NB4 (cell line): ENCODE data around the gene CRB3.

ENCODE experiments used
- POLR2A ChIP-seq: IDR thresholded peaks from 2 replicates; pipeline ENCODE4 v1.6.1; 2011; ENCODE audit warnings: mild to moderate bottlenecking; ENCODE audit not compliant: insufficient read length; ENCODE audit errors: extremely low read depth
- TF ChIP-seq, protein P1 (sequence below): IDR thresholded peaks from one replicate; pipeline ENCODE4 v1.5.1; 2012; ENCODE audit warnings: low read depth, low read length

DNA sequence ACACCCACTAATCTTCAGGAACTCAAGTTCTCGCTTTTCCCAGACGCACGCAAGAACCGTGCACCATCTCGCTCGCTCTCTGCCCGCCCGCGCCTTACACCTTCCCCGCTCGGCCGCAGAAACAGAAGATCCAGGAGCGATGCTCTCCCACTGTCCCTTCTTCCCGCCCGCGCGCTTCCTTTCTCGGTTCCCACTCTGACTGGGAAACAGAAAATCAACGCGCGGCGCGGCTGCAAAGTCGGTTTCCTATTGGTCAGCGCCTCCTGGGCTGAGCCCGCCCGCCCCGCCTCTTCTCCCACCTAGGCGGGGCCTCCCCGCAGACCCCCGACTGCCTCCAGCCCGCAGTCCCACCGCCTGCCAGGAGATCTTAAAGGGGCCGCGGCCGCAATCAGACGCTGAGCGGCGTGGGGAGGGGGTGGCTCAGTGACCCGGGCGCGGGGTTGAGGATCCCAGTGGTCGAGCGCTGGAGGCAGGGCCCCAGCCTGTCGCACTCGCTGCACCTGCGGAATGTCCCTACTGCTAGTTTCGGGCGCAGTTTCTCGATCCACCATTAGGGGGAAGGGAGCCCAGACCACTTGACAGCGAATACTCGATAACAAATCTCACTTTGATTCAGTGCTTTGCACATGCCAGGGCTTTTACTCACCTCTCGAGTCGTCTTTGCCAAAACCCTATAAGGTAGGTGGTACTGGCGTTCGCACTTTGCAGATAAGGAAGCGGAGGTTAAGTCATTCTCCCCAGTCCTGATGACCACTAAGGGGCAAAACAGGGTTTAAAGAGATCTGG is 3.8 kb upstream of the CRB3 start:
- TF ChIP-seq, protein P1, sequence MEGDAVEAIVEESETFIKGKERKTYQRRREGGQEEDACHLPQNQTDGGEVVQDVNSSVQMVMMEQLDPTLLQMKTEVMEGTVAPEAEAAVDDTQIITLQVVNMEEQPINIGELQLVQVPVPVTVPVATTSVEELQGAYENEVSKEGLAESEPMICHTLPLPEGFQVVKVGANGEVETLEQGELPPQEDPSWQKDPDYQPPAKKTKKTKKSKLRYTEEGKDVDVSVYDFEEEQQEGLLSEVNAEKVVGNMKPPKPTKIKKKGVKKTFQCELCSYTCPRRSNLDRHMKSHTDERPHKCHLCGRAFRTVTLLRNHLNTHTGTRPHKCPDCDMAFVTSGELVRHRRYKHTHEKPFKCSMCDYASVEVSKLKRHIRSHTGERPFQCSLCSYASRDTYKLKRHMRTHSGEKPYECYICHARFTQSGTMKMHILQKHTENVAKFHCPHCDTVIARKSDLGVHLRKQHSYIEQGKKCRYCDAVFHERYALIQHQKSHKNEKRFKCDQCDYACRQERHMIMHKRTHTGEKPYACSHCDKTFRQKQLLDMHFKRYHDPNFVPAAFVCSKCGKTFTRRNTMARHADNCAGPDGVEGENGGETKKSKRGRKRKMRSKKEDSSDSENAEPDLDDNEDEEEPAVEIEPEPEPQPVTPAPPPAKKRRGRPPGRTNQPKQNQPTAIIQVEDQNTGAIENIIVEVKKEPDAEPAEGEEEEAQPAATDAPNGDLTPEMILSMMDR = peak; percentile 31
- no peak for TF ChIP-seq POLR2A
